ENCODE measurements around the gene CABP1.

DNA sequence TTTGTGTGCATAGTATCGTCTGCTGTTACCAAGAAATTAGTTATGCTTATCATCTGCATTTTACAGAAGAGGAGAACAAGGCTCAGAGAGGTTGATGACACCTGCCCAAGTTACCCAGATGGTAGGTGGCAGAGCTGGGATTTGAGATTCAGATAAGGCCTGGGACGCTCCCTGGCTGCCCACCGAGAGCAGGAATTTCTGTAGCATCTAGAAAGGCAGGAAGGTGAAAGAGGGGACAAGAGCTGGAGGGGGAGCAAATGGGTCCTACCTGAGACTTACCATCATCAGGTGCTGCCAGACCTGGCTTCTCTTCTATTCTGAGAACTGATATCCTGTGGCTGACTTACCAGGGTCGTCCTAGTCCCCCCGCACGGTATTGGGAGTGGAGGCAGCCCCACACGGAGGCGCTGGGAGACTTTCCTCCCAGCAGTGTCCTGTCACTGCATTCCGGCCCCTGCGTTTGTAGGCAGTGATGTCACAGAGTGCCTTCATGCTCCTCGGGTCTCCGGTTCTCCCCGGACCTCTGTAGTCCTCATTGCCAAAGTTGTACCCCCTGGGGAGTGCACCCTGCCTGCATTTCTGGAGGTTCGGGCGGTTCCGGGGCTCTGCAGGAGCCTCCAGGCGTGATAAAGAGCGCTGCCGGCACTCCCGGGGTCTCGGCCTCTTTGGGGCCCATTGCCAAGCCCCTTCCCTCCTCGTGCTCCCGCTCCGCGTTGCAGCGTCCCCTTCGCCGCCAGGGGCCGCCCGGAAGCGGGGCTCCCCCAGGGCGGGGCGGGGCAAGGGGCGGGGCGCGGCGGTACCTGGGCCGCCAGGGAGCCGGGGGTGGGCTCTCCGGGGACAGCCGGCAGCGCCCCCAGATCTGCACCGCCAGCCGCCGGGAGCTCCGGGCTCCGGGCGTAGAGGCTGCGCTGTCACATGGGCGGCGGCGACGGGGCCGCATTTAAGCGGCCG is at the start of gene CABP1:
- no peak for TF ChIP-seq FOXP2 (optimal IDR thresholded peaks at IDR 0.05; ENCODE audit: borderline replicate concordance, extremely low read depth, extremely low read length, insufficient read depth)
- TF ChIP-seq SIN3A (IDR thresholded peaks at IDR 0.05; ENCODE audit: borderline replicate concordance, insufficient read depth, low read length), result no peak
- TF ChIP-seq POLR2AphosphoS5 (IDR thresholded peaks at IDR 0.05; ENCODE audit: low read depth, low read length), result no peak
- no peak for TF ChIP-seq REST (IDR thresholded peaks at IDR 0.05; ENCODE audit: insufficient read depth in 1 of 2, low read depth in 2 of 2, low read length in 2 of 2)
- no peak for TF ChIP-seq TAF1 (IDR thresholded peaks at IDR 0.05; ENCODE audit: borderline replicate concordance, insufficient read depth, low read length)

Measured in PFSK-1 (cell line).